PC-3 (cell line): ENCODE measurements around the gene PNMA8A.

Source experiments
- CTCF ChIP-seq: fragments of 300-600 bp; sonication (generic); conservative IDR thresholded peaks from 2 replicates; pipeline ENCODE4 v1.5.1; 2017; ENCODE audit warnings: antibody characterized with exemption, low read depth, mild to moderate bottlenecking, low read length
- EZH2 ChIP-seq: fragments of 300-600 bp; sonication (generic); IDR thresholded peaks from one replicate; pipeline ENCODE4 v1.6.1; 2017; ENCODE audit warnings: antibody characterized with exemption, mild to moderate bottlenecking, low read length; ENCODE audit not compliant: unreplicated experiment

- TF ChIP-seq CTCF (no peak), EZH2 (no peak)
Measured at GRCh38 chr19:46474211-46474610, 2.8 kb upstream of the PNMA8A start.
